ENCODE data around the gene TMEM52.

TMEM52 gene

GRCh38 chr1:1899266-1899966 lies 19.7 kb downstream of the TMEM52 start:
- no peak overlapping the region for H3K27ac ChIP-seq
- TF ChIP-seq, protein P1, sequence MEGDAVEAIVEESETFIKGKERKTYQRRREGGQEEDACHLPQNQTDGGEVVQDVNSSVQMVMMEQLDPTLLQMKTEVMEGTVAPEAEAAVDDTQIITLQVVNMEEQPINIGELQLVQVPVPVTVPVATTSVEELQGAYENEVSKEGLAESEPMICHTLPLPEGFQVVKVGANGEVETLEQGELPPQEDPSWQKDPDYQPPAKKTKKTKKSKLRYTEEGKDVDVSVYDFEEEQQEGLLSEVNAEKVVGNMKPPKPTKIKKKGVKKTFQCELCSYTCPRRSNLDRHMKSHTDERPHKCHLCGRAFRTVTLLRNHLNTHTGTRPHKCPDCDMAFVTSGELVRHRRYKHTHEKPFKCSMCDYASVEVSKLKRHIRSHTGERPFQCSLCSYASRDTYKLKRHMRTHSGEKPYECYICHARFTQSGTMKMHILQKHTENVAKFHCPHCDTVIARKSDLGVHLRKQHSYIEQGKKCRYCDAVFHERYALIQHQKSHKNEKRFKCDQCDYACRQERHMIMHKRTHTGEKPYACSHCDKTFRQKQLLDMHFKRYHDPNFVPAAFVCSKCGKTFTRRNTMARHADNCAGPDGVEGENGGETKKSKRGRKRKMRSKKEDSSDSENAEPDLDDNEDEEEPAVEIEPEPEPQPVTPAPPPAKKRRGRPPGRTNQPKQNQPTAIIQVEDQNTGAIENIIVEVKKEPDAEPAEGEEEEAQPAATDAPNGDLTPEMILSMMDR (conservative IDR thresholded peaks at IDR 0.05) = peak; percentile 19; the same call in 1 of the 2 replicates

GRCh38 chr1:1898246-1898933 lies 20.7 kb downstream of the TMEM52 start:
- TF ChIP-seq, protein P1 (conservative IDR thresholded peaks at IDR 0.05) = no peak
- no peak overlapping the region for H3K27ac ChIP-seq

DNA sequence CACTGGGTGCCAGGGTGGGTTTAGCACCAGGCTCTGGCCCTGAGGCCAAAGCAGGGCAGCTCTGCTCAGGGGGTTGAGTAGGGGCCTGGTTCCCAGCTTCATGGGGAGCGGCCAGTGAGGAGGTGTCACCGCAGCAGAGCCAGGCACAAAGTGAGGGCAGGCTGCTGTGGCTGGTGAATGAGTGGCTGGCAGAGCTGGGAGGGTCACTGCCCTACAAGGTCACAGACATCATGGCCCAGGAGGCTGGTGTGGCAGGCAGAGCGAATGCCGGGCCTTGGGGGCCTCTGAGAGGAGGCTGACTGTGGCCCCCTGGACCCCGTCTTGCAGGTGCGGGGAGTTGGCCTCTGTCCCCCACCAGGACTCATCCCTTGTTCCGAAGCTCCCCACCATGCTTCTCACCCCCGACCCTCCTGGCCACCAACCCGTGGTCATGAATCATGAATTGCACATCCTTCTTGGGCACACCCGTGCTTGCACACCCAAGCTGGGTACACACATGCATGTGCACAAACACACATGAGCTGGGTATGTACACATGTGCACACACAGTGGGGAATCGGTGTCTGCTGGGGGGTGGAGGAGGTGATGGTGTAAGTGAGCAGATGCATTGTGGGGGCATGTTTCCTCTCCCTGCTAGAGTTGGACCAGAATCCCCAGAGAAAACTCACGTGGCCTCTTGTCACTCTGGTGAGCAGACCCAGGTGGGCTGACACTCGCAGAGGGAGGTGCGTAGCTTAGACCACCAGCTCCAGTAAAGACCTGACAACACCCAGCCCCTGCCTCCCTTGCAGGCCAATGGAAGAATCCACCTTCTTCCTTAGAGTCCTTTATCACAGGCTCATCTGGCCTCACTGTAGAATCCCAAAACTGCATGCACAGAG lies 23.4 kb downstream of the TMEM52 start:
- TF ChIP-seq, protein P1 (conservative IDR thresholded peaks at IDR 0.05) = no peak
- H3K27ac ChIP-seq = peak overlapping the region; percentile 98

- TF ChIP-seq, protein P1 (conservative IDR thresholded peaks at IDR 0.05) = no peak
- H3K27ac ChIP-seq = peak overlapping the region; percentile 98
These were observed 24.0 kb downstream of the TMEM52 start for GRCh38 chr1:1895060-1895418.

- peak overlapping the region; percentile 98 for H3K27ac ChIP-seq
- TF ChIP-seq, protein P1 (conservative IDR thresholded peaks at IDR 0.05) = no peak
These were observed 24.6 kb downstream of the TMEM52 start for GRCh38 chr1:1894354-1895059.

DNA sequence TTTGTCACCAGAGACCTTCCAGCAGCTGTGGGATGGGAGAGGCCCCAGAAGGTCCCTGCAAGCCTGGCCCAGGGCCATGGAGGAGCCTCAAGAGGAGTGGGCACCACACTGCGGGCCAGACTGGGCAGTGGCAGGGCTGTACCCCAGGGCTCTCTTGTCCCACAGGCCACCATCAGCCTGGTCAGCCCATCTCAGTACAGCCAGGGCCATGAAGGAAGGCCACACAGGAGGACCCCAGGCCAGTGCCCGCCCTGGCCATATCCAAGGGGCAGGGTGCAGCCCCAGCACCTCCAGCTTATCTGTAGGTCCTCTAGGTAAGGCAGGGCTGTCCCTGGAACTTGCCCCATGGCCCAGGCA lies 25.1 kb downstream of the TMEM52 start:
- H3K27ac ChIP-seq = peak overlapping the region; percentile 98

More for the DNA sequence above, 25.1 kb downstream of the TMEM52 start:
- TF ChIP-seq, protein P1 (conservative IDR thresholded peaks at IDR 0.05) = no peak
